KMS-11 (cell line): ENCODE results near the gene CPNE8.

Experiments
- H2AFZ ChIP-seq: fragments of 200-600 bp; sonication (generic); 2 replicates; pipeline ENCODE4 v1.6.1; 2016; ENCODE audit warnings: antibody characterized with exemption, mixed run types, low read depth
- H3K27ac ChIP-seq: fragments of 200-600 bp; sonication (generic); 2 replicates; pipeline ENCODE4 v1.6.1; 2016; ENCODE audit warnings: mild to moderate bottlenecking, mixed run types
- H3K27me3 ChIP-seq: fragments of 200-600 bp; sonication (generic); 2 replicates; pipeline ENCODE4 v1.6.1; 2017; ENCODE audit warnings: mild to moderate bottlenecking, low read depth, mixed run types, moderate library complexity; ENCODE audit not compliant: insufficient read depth
- H3K36me3 ChIP-seq: fragments of 200-600 bp; sonication (generic); 2 replicates; pipeline ENCODE4 v1.6.1; 2017; ENCODE audit warnings: mild to moderate bottlenecking, mixed run types; ENCODE audit not compliant: insufficient read depth
- H3K4me1 ChIP-seq: fragments of 200-600 bp; sonication (generic); 2 replicates; pipeline ENCODE4 v1.6.1; 2016; ENCODE audit warnings: mild to moderate bottlenecking, low read depth, mixed run types; ENCODE audit not compliant: poor library complexity, severe bottlenecking
- H3K4me2 ChIP-seq: fragments of 200-600 bp; sonication (generic); 2 replicates; pipeline ENCODE4 v1.7.0; 2016; ENCODE audit warnings: mild to moderate bottlenecking, mixed run types
- H3K4me3 ChIP-seq: fragments of 200-600 bp; sonication (generic); IDR thresholded peaks from 2 replicates; pipeline ENCODE4 v1.6.1; 2017; ENCODE audit warnings: low read depth, low read length, mixed read lengths; ENCODE audit not compliant: insufficient read depth
- H3K79me2 ChIP-seq: fragments of 200-600 bp; sonication (generic); 2 replicates; pipeline ENCODE4 v1.6.1; 2016; ENCODE audit warnings: low read depth, mixed run types; ENCODE audit not compliant: insufficient read depth
- H3K9ac ChIP-seq: fragments of 200-600 bp; sonication (generic); 2 replicates; pipeline ENCODE4 v1.6.1; 2016; ENCODE audit warnings: mild to moderate bottlenecking, mixed run types
- H4K20me1 ChIP-seq: fragments of 200-600 bp; sonication (generic); 2 replicates; pipeline ENCODE4 v1.6.1; 2016; ENCODE audit warnings: mild to moderate bottlenecking, mixed run types; ENCODE audit not compliant: insufficient read depth
- TF ChIP-seq, protein P1 (sequence below): fragments of 200-600 bp; sonication (generic); conservative IDR thresholded peaks from 2 replicates; pipeline ENCODE4 v1.6.1; 2017; ENCODE audit warnings: low read depth, mild to moderate bottlenecking, antibody characterized with exemption, low read length, moderate library complexity, mixed read lengths

CPNE8 gene

DNA sequence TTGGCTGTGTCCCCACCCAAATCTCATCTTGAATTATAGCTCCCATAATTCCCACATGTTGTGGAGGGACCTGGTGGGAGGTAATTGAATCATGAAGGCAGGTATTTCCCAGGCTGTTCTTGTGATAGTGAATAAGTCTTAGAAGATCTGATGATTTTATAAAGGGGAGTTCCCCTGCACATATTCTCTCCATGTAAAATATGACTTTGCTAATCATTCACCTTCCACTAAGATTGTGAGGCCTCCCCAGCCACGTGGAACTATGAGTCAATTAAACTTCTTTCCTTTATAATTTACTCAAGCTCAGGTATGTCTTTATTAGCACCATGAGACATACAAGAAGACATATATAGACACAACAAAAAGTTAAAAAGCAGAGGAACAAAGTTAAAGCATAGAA is 120.0 kb downstream of the CPNE8 start:
- no peak overlapping the region for H2AFZ ChIP-seq
- TF ChIP-seq, protein P1, sequence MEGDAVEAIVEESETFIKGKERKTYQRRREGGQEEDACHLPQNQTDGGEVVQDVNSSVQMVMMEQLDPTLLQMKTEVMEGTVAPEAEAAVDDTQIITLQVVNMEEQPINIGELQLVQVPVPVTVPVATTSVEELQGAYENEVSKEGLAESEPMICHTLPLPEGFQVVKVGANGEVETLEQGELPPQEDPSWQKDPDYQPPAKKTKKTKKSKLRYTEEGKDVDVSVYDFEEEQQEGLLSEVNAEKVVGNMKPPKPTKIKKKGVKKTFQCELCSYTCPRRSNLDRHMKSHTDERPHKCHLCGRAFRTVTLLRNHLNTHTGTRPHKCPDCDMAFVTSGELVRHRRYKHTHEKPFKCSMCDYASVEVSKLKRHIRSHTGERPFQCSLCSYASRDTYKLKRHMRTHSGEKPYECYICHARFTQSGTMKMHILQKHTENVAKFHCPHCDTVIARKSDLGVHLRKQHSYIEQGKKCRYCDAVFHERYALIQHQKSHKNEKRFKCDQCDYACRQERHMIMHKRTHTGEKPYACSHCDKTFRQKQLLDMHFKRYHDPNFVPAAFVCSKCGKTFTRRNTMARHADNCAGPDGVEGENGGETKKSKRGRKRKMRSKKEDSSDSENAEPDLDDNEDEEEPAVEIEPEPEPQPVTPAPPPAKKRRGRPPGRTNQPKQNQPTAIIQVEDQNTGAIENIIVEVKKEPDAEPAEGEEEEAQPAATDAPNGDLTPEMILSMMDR, result no peak

DNA sequence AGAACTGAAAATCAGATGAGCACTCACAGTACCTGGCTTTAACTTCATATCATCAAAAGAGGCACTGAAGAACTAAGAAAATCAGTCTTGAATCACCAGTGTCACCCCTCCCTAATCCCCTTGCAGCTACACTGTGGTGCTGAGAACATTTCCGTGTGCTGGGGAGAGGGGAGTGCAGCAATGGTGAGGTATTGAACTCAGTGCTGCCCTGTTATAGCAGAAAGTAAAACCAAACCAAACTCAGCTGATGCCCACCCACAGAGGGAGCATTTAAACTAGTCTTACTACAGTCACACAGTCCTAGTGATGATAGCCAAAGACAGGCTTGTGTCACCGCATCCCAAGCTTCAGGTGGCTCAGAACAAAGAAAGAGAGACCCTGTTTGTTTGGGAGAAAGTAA is 122.1 kb downstream of the CPNE8 start:
- H3K27me3 ChIP-seq, result no peaks in the 10 kb centered on the region
- no peaks in the 10 kb centered on the region for H3K36me3 ChIP-seq
- H4K20me1 ChIP-seq, result no peaks in the 10 kb centered on the region
- no peaks in the 10 kb centered on the region for H3K79me2 ChIP-seq
- TF ChIP-seq, protein P1, result no peak
- no peak overlapping the region for H3K27ac ChIP-seq
- H3K4me1 ChIP-seq, result no peaks in the 10 kb centered on the region
- H3K9ac ChIP-seq, result no peak overlapping the region
- H3K4me2 ChIP-seq, result no peak overlapping the region
- H3K4me3 ChIP-seq, result no peak overlapping the region
- H2AFZ ChIP-seq, result no peak overlapping the region

More for the DNA sequence above, 120.0 kb downstream of the CPNE8 start:
- no peaks in the 10 kb centered on the region for H3K4me1 ChIP-seq
- no peak overlapping the region for H3K27ac ChIP-seq
- H4K20me1 ChIP-seq, result no peaks in the 10 kb centered on the region
- no peak overlapping the region for H3K4me3 ChIP-seq
- no peaks in the 10 kb centered on the region for H3K27me3 ChIP-seq
- no peak overlapping the region for H3K4me2 ChIP-seq
- H3K36me3 ChIP-seq, result no peaks in the 10 kb centered on the region
- no peak overlapping the region for H3K9ac ChIP-seq
- H3K79me2 ChIP-seq, result no peaks in the 10 kb centered on the region

DNA sequence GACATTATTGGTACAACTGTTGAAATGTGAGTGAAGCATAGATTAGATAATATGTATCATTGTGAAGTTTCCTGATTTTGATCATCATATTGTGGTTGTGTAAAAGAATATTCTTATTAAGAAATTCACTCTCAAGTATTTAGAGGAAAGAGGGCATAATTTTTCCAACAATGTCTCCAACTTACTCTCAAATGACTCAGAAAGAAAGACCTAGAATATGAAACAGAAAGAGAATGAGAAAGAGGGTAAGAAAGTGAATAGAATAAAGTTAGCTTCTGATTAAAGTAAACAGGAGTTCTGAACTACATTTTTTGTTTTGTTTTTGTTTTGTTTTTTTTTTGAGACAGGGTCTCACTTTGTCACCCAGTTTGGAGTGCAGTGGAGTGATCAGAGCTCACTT is 123.0 kb downstream of the CPNE8 start:
- Histone ChIP-seq H3K79me2 (no peaks in the 10 kb centered on the region), H3K4me1 (no peaks in the 10 kb centered on the region), H4K20me1 (no peaks in the 10 kb centered on the region), H2AFZ (no peak overlapping the region), H3K4me3 (no peak overlapping the region), H3K27me3 (no peaks in the 10 kb centered on the region), H3K27ac (no peak overlapping the region), H3K9ac (no peak overlapping the region), H3K36me3 (no peaks in the 10 kb centered on the region), H3K4me2 (no peak overlapping the region)
- TF ChIP-seq, protein P1, result no peak

DNA sequence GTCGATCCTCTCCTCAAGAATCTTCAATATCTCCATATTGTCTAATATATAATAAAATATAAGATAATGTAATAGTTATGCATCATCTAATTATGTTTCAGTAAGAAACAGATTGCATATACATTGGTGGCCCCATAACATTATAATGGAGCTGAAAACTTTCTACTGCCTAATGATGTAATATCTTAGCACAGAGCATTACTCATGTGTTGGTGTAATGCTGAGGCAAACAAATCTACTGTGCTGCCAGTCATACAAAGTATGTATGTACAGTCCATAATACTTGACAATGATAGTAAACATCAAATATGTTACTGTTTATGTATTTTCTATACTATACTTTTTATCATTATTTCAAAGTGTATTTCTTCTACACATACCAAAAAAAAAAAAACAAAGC is 128.7 kb downstream of the CPNE8 start:
- Histone ChIP-seq H4K20me1 (no peaks in the 10 kb centered on the region), H2AFZ (no peak overlapping the region), H3K27me3 (no peaks in the 10 kb centered on the region), H3K4me2 (no peak overlapping the region; the same call in 1 of the 2 replicates), H3K4me1 (peaks cover 42% of the 10 kb centered on the region), H3K27ac (no peak overlapping the region), H3K4me3 (no peak overlapping the region), H3K36me3 (no peaks in the 10 kb centered on the region), H3K79me2 (no peaks in the 10 kb centered on the region), H3K9ac (no peak overlapping the region)
- TF ChIP-seq, protein P1, result no peak
